Measurements from ENCODE around the gene TRPM3.
A peak's percentile ranks its signal among the peaks of the same experiment; 100 is the strongest.

TRPM3 gene

GRCh38 chr9:70962761-70963440, 158.5 kb downstream of the TRPM3 start:
- ATAC-seq: no peak
- TF ChIP-seq CSDC2 (CRISPR knock-in tag; IDR thresholded peaks at IDR 0.05): no peak
- TF ChIP-seq ZNF8 (CRISPR knock-in tag; IDR thresholded peaks at IDR 0.05): no peak
- TF ChIP-seq BACH2 (CRISPR knock-in tag; IDR thresholded peaks at IDR 0.05; ENCODE audit: borderline replicate concordance): no peak
- TF ChIP-seq ZFP30 (CRISPR knock-in tag; IDR thresholded peaks at IDR 0.05): no peak
- no peak for TF ChIP-seq ZNF565 (CRISPR knock-in tag; conservative IDR thresholded peaks at IDR 0.05; ENCODE audit: low read depth)
- no peak for TF ChIP-seq TCF4 (CRISPR knock-in tag; IDR thresholded peaks at IDR 0.05; ENCODE audit: borderline replicate concordance)
- TF ChIP-seq GLIS3 (CRISPR knock-in tag; IDR thresholded peaks at IDR 0.05): no peak
- no peak for TF ChIP-seq RARB (CRISPR knock-in tag; IDR thresholded peaks at IDR 0.05)
- TF ChIP-seq ZFP3 (CRISPR knock-in tag; IDR thresholded peaks at IDR 0.05): no peak
- no peak for TF ChIP-seq PPARA (CRISPR knock-in tag; IDR thresholded peaks at IDR 0.05; ENCODE audit: borderline replicate concordance)
- no peak for TF ChIP-seq OSR1 (CRISPR knock-in tag; IDR thresholded peaks at IDR 0.05)
- no peak for TF ChIP-seq SNAI2 (CRISPR knock-in tag; IDR thresholded peaks at IDR 0.05)
- TF ChIP-seq ZNF70 (CRISPR knock-in tag; IDR thresholded peaks at IDR 0.05): no peak
- no peak for TF ChIP-seq CSRNP3 (CRISPR knock-in tag; IDR thresholded peaks at IDR 0.05)
- no peak for TF ChIP-seq ISL1 (CRISPR knock-in tag; IDR thresholded peaks at IDR 0.05)

GRCh38 chr9:70959366-70959765, 162.1 kb downstream of the TRPM3 start:
- ATAC-seq: no peak
- TF ChIP-seq ZFP30 (CRISPR knock-in tag; IDR thresholded peaks at IDR 0.05): no peak
- TF ChIP-seq GLIS3 (CRISPR knock-in tag; IDR thresholded peaks at IDR 0.05): no peak
- no peak for TF ChIP-seq CSRNP3 (CRISPR knock-in tag; IDR thresholded peaks at IDR 0.05)
- TF ChIP-seq TOX (CRISPR knock-in tag; IDR thresholded peaks at IDR 0.05; ENCODE audit: borderline replicate concordance): no peak
- no peak for TF ChIP-seq ARNTL (CRISPR knock-in tag; IDR thresholded peaks at IDR 0.05; ENCODE audit: borderline replicate concordance, low read depth)
- no peak for TF ChIP-seq CREB5 (CRISPR knock-in tag; IDR thresholded peaks at IDR 0.05; ENCODE audit: low read depth)
- no peak for TF ChIP-seq ZNF70 (CRISPR knock-in tag; IDR thresholded peaks at IDR 0.05)
- no peak for TF ChIP-seq ZFP3 (CRISPR knock-in tag; IDR thresholded peaks at IDR 0.05)
- no peak for TF ChIP-seq ZNF565 (CRISPR knock-in tag; conservative IDR thresholded peaks at IDR 0.05; ENCODE audit: low read depth)
- TF ChIP-seq CSDC2 (CRISPR knock-in tag; IDR thresholded peaks at IDR 0.05): no peak
- no peak for TF ChIP-seq ESRRG (CRISPR knock-in tag; IDR thresholded peaks at IDR 0.05)

GRCh38 chr9:70954596-70955143, 166.8 kb downstream of the TRPM3 start:
- no peak for TF ChIP-seq ZFP3 (CRISPR knock-in tag; IDR thresholded peaks at IDR 0.05)
- no peak for TF ChIP-seq TCF4 (CRISPR knock-in tag; IDR thresholded peaks at IDR 0.05; ENCODE audit: borderline replicate concordance)
- no peak for TF ChIP-seq CREB5 (CRISPR knock-in tag; IDR thresholded peaks at IDR 0.05; ENCODE audit: low read depth)
- no peak for TF ChIP-seq TSHZ2 (CRISPR knock-in tag; IDR thresholded peaks at IDR 0.05)
- peak; percentile 49 for ATAC-seq

All from SK-N-SH treated with all-trans-retinoic acid at 6 μM for 48 hours (cell line).